ENCODE data around the gene SDF4.

- TF ChIP-seq CTCF (IDR thresholded peaks at IDR 0.05): no peak
- no peak for TF ChIP-seq ZFX (IDR thresholded peaks at IDR 0.05; ENCODE audit: borderline replicate concordance)
Measured at GRCh38 chr1:1273209-1273511, 41.4 kb upstream of the SDF4 start.

Data from 22Rv1 (cell line).